WTC11 (cell line): ENCODE data around the gene DENND1B.

Source experiments
- CTCF ChIP-seq: fragments of 200-600 bp; IDR thresholded peaks from 2 replicates; pipeline ENCODE4 v1.8.0; 2022; ENCODE audit warnings: antibody characterized with exemption
- IRF2 ChIP-seq: sonication (generic); formaldehyde crosslinking; IDR thresholded peaks from 2 replicates; pipeline ENCODE4 v1.8.0; 2022; ENCODE audit warnings: low read depth, missing genetic modification reagents, borderline replicate concordance
- MAX ChIP-seq: sonication (generic); formaldehyde crosslinking; IDR thresholded peaks from 2 replicates; pipeline ENCODE4 v1.8.0; 2022; ENCODE audit warnings: mild to moderate bottlenecking, missing genetic modification reagents
- SP1 ChIP-seq: sonication (generic); formaldehyde crosslinking; conservative IDR thresholded peaks from 2 replicates; pipeline ENCODE4 v1.8.1; 2022; ENCODE audit warnings: missing genetic modification reagents
- TCF7 ChIP-seq: sonication (generic); formaldehyde crosslinking; IDR thresholded peaks from 2 replicates; pipeline ENCODE4 v1.8.0; 2022; ENCODE audit warnings: mild to moderate bottlenecking, low read depth, missing genetic modification reagents, moderate library complexity
- TP53 ChIP-seq: sonication (generic); formaldehyde crosslinking; IDR thresholded peaks from 2 replicates; pipeline ENCODE4 v1.8.1; 2023; ENCODE audit warnings: mild to moderate bottlenecking, missing genetic modification reagents
- USF2 ChIP-seq: sonication (generic); formaldehyde crosslinking; IDR thresholded peaks from 2 replicates; pipeline ENCODE4 v1.8.1; 2023; ENCODE audit warnings: mild to moderate bottlenecking, missing genetic modification reagents, moderate library complexity
- ZNF317 ChIP-seq: sonication (generic); formaldehyde crosslinking; IDR thresholded peaks from 2 replicates; pipeline ENCODE4 v1.8.1; 2023; ENCODE audit warnings: low read depth, mild to moderate bottlenecking, moderate library complexity, missing genetic modification reagents, borderline replicate concordance
- ZNF512 ChIP-seq: sonication (generic); formaldehyde crosslinking; IDR thresholded peaks from 2 replicates; pipeline ENCODE4 v1.8.1; 2022; ENCODE audit warnings: missing genetic modification reagents, borderline replicate concordance

- TF ChIP-seq TP53 (CRISPR knock-in tag) (no peak), USF2 (CRISPR knock-in tag) (no peak), MAX (CRISPR knock-in tag) (no peak), CTCF (no peak), ZNF512 (no peak), SP1 (no peak), IRF2 (no peak), ZNF317 (CRISPR knock-in tag) (no peak), TCF7 (no peak)
Observed at GRCh38 chr1:197685785-197686184, 89.5 kb downstream of the DENND1B start.
